HepG2 (cell line): ENCODE results near the gene PDLIM7. TPM values are rescaled to one million over a fixed set of nuclear protein-coding genes. Genes with fewer than 3 reads are reported as not detected.

Experiments
- ARID3A ChIP-seq: IDR thresholded peaks from 2 replicates; pipeline ENCODE4 v1.6.1; 2012; ENCODE audit warnings: low read depth, low read length, improper control_type of control experiment
- ATF7-NPFF ChIP-seq: sonication (generic); formaldehyde crosslinking; IDR thresholded peaks from 2 replicates; pipeline ENCODE4 v1.8.1; 2023; ENCODE audit warnings: mild to moderate bottlenecking, low read depth, missing genetic modification reagents, moderate library complexity
- CBX5 ChIP-seq: sonication (generic); formaldehyde crosslinking; IDR thresholded peaks from 2 replicates; pipeline ENCODE4 v1.4.0; 2020; ENCODE audit warnings: missing genetic modification reagents, borderline replicate concordance
- CREB1 ChIP-seq, 2 experiments: fragments of 450-650 bp in 1 of 2; IDR thresholded peaks; 2 replicates each; pipeline ENCODE4 v1.6.1; 2016 to 2017; ENCODE audit warnings: control low read depth in 1 of 2, mild to moderate bottlenecking in 1 of 2, missing compliant biosample characterization in 1 of 2, missing genetic modification characterization in 1 of 2
- CSRNP1 ChIP-seq: sonication (generic); formaldehyde crosslinking; IDR thresholded peaks from 2 replicates; pipeline ENCODE4 v1.8.1; 2023; ENCODE audit warnings: mild to moderate bottlenecking, missing genetic modification reagents
- FOXA1 ChIP-seq, 2 experiments: fragments of 450-650 bp in 1 of 2; sonication (generic) in 1 of 2; formaldehyde crosslinking in 1 of 2; IDR thresholded peaks; 2 replicates each; pipeline versions ENCODE4 v1.4.0 to v1.6.1; 2016 to 2020; ENCODE audit warnings: missing genetic modification reagents in 1 of 2
- GATAD2A ChIP-seq: IDR thresholded peaks from 2 replicates; pipeline ENCODE4 v1.6.1; 2016
- MAFG ChIP-seq: sonication (generic); formaldehyde crosslinking; IDR thresholded peaks from 2 replicates; pipeline ENCODE4 v1.5.1; 2020; ENCODE audit warnings: mild to moderate bottlenecking, missing genetic modification reagents
- NCOA2 ChIP-seq: sonication (generic); formaldehyde crosslinking; IDR thresholded peaks from 2 replicates; pipeline ENCODE4 v1.8.0; 2022; ENCODE audit warnings: inconsistent platforms
- NCOR1 ChIP-seq: fragments of 200-600 bp; sonication (generic); IDR thresholded peaks from 2 replicates; pipeline ENCODE4 v1.7.0; 2017; ENCODE audit warnings: antibody characterized with exemption, low read length, borderline replicate concordance
- PHB2 ChIP-seq: fragments of 450-650 bp; IDR thresholded peaks from 2 replicates; pipeline ENCODE4 v1.6.1; 2018; ENCODE audit not compliant: partially characterized antibody
- REL ChIP-seq: sonication (generic); formaldehyde crosslinking; conservative IDR thresholded peaks from 2 replicates; pipeline ENCODE4 v1.8.0; 2022; ENCODE audit warnings: mild to moderate bottlenecking, missing genetic modification reagents, moderate library complexity
- SATB2 ChIP-seq: sonication (generic); formaldehyde crosslinking; IDR thresholded peaks from 2 replicates; pipeline ENCODE4 v1.5.0; 2020; ENCODE audit warnings: missing genetic modification reagents
- ZFX ChIP-seq: sonication (generic); formaldehyde crosslinking; IDR thresholded peaks from 2 replicates; pipeline ENCODE4 v1.4.0; 2020; ENCODE audit warnings: mild to moderate bottlenecking, low read depth, missing genetic modification reagents, moderate library complexity
- ZMYM2 ChIP-seq: sonication (generic); formaldehyde crosslinking; IDR thresholded peaks from 2 replicates; pipeline ENCODE4 v1.8.0; 2022; ENCODE audit warnings: mild to moderate bottlenecking, missing genetic modification reagents
- ZNF12 ChIP-seq: sonication (generic); formaldehyde crosslinking; IDR thresholded peaks from 2 replicates; pipeline ENCODE4 v1.5.0; 2020; ENCODE audit warnings: missing genetic modification reagents
- ZNF121 ChIP-seq: sonication (generic); formaldehyde crosslinking; IDR thresholded peaks from 2 replicates; pipeline ENCODE4 v1.5.0; 2020; ENCODE audit warnings: mild to moderate bottlenecking, missing genetic modification reagents
- ZNF160 ChIP-seq: sonication (generic); formaldehyde crosslinking; IDR thresholded peaks from 2 replicates; pipeline ENCODE4 v1.8.0; 2022; ENCODE audit warnings: mild to moderate bottlenecking, inconsistent platforms, missing genetic modification reagents
- ZNF33A ChIP-seq: sonication (generic); formaldehyde crosslinking; IDR thresholded peaks from 2 replicates; pipeline ENCODE4 v1.5.1; 2020; ENCODE audit warnings: missing genetic modification reagents, mild to moderate bottlenecking, moderate library complexity, borderline replicate concordance
- ZNF367 ChIP-seq: sonication (generic); formaldehyde crosslinking; IDR thresholded peaks from 2 replicates; pipeline ENCODE4 v1.4.0; 2020; ENCODE audit warnings: missing genetic modification reagents, borderline replicate concordance
- ZNF543 ChIP-seq: sonication (generic); formaldehyde crosslinking; IDR thresholded peaks from 2 replicates; pipeline ENCODE4 v1.4.0; 2020; ENCODE audit warnings: mild to moderate bottlenecking, missing genetic modification reagents
- ZNF549 ChIP-seq: sonication (generic); formaldehyde crosslinking; IDR thresholded peaks from 2 replicates; pipeline ENCODE4 v1.5.0; 2020; ENCODE audit warnings: missing genetic modification reagents
- ZNF552 ChIP-seq: sonication (generic); formaldehyde crosslinking; IDR thresholded peaks from 2 replicates; pipeline ENCODE4 v1.9.0; 2022; ENCODE audit warnings: missing genetic modification reagents, mild to moderate bottlenecking, borderline replicate concordance
- ZNF569 ChIP-seq: sonication (generic); formaldehyde crosslinking; IDR thresholded peaks from 2 replicates; pipeline ENCODE4 v1.5.0; 2020; ENCODE audit warnings: mild to moderate bottlenecking, missing genetic modification reagents, moderate library complexity, borderline replicate concordance
- ZNF670 ChIP-seq: sonication (generic); formaldehyde crosslinking; IDR thresholded peaks from 2 replicates; pipeline ENCODE4 v1.8.0; 2022; ENCODE audit warnings: mild to moderate bottlenecking, missing genetic modification reagents, borderline replicate concordance
- ZNF710 ChIP-seq: sonication (generic); formaldehyde crosslinking; IDR thresholded peaks from 2 replicates; pipeline ENCODE4 v1.5.0; 2020; ENCODE audit warnings: mild to moderate bottlenecking, missing genetic modification reagents, borderline replicate concordance
- ZNF772 ChIP-seq: sonication (generic); formaldehyde crosslinking; IDR thresholded peaks from 2 replicates; pipeline ENCODE4 v1.5.0; 2020; ENCODE audit warnings: mild to moderate bottlenecking, missing genetic modification reagents
- polyA plus RNA-seq, 8 experiments: library from polyadenylated mRNA; depleted of rRNA in 3 of 8; stranded (reverse) in 7 of 8; unstranded in 1 of 8; fragments of >200 nt; fragmentation: Illumina TruSeq in 4 of 8; extraction: Trizol in 4 of 8; gene quantifications; 2 replicates each; pipeline versions ENCODE4 v1.2.1 to v1.2.3, GENCODE V29; 2011 to 2016; ENCODE audit warnings: low read depth in 4 of 8, missing spikeins in 1 of 8, mixed read lengths in 1 of 8; ENCODE audit not compliant: insufficient read depth in 1 of 8
- total RNA-seq, 5 experiments: library from RNA; depleted of rRNA; stranded (reverse); fragments of >200 nt; fragmentation: Illumina TruSeq; extraction: Trizol; gene quantifications; 2 replicates each; pipeline ENCODE4 v1.2.3, GENCODE V29; 2016; ENCODE audit warnings: low read depth in 1 of 5

The PDLIM7 gene
- total and polyA plus RNA-seq, 2 of the 13 experiments (the other 11 are each of a cell fraction or from before 2014, with no cell fraction given): 21.1 to 31.3 TPM

- TF ChIP-seq ZNF549 (CRISPR knock-in tag) (no peak), ZNF367 (CRISPR knock-in tag) (no peak), MAFG (CRISPR knock-in tag) (no peak), GATAD2A (peak; percentile 73), PHB2 (no peak), REL (CRISPR knock-in tag) (no peak), NCOA2 (CRISPR knock-in tag) (no peak), CSRNP1 (CRISPR knock-in tag) (no peak), ZNF710 (no peak), ZNF670 (CRISPR knock-in tag) (no peak), ZFX (CRISPR knock-in tag) (0 out of 2 replicates have a peak, but pooled peaks have one; percentile 13), ATF7-NPFF (CRISPR knock-in tag) (no peak), ZNF569 (CRISPR knock-in tag) (no peak), ZNF543 (CRISPR knock-in tag) (no peak), ZNF12 (peak; percentile 65), ZNF772 (CRISPR knock-in tag) (no peak; the same call in 1 of the 2 replicates), ARID3A (peak; percentile 89), NCOR1 (0 out of 2 replicates have a peak, but pooled peaks have one; percentile 26), ZNF160 (no peak), FOXA1 (IDR thresholded peaks at IDR 0.05) (no peak), FOXA1 (CRISPR knock-in tag; IDR thresholded peaks at IDR 0.05) (peak; percentile 44), ZNF121 (CRISPR knock-in tag) (no peak), ZNF33A (CRISPR knock-in tag) (no peak), ZMYM2 (CRISPR knock-in tag) (peak; percentile 51; the same call in 1 of the 2 replicates), SATB2 (CRISPR knock-in tag) (no peak), CREB1 (IDR thresholded peaks at IDR 0.05) (no peak), CREB1 (CRISPR knock-in tag; IDR thresholded peaks at IDR 0.05) (peak; percentile 58; the same call in 1 of the 2 replicates), ZNF552 (CRISPR knock-in tag) (no peak), CBX5 (CRISPR knock-in tag) (no peak)
These were observed 48.9 kb upstream of the PDLIM7 start (continued) for GRCh38 chr5:177546258-177546741.
